WI38 (cell line): Measurements from ENCODE around the gene RTN1.

ENCODE experiments used
- H3K4me3 ChIP-seq: 2 replicates; pipeline ENCODE4 v1.5.1; 2011; ENCODE audit warnings: low read depth, mild to moderate bottlenecking, control low read depth, low read length
- CTCF ChIP-seq: IDR thresholded peaks from 2 replicates; pipeline ENCODE4 v1.5.1; 2012; ENCODE audit warnings: low read depth, mild to moderate bottlenecking, control low read depth, low read length

The RTN1 gene

GRCh38 chr14:59565087-59565486, 305.5 kb downstream of the RTN1 start:
- TF ChIP-seq CTCF: no peak
- no peak overlapping the region for H3K4me3 ChIP-seq

- TF ChIP-seq CTCF: no peak
- no peak overlapping the region for H3K4me3 ChIP-seq
Observed at GRCh38 chr14:59564366-59564765, 306.2 kb downstream of the RTN1 start.

- no peak overlapping the region for H3K4me3 ChIP-seq
- TF ChIP-seq CTCF: no peak
Observed at GRCh38 chr14:59547310-59547709, 323.3 kb downstream of the RTN1 start.
